Endodermal cell (in vitro differentiated cells): ENCODE data around the gene MN1. TPM values are rescaled to one million over a fixed set of nuclear protein-coding genes. Genes with fewer than 3 reads are reported as not detected.
A peak's percentile ranks its signal among the peaks of the same experiment; 100 is the strongest.

Experiments
- DNase-seq: peaks from one replicate; pipeline ENCODE4 v3.0.0-alpha.2; 2017
- H3K27ac ChIP-seq: 2 replicates; pipeline ENCODE4 v1.5.1; 2013; ENCODE audit warnings: mild to moderate bottlenecking, low read depth, low read length, moderate library complexity
- H3K27me3 ChIP-seq: 2 replicates; pipeline ENCODE4 v1.6.1; 2013; ENCODE audit warnings: mild to moderate bottlenecking, low read length, moderate library complexity; ENCODE audit not compliant: insufficient read depth, control insufficient read depth, poor library complexity, severe bottlenecking
- H3K36me3 ChIP-seq: 2 replicates; pipeline ENCODE4 v1.7.0; 2013; ENCODE audit warnings: mild to moderate bottlenecking, low read length, moderate library complexity; ENCODE audit not compliant: control insufficient read depth, insufficient read depth
- H3K4me1 ChIP-seq: one replicate; pipeline ENCODE4 v1.7.0; 2013; ENCODE audit warnings: low read length; ENCODE audit not compliant: control insufficient read depth, insufficient read depth
- H3K4me3 ChIP-seq: 2 replicates; pipeline ENCODE4 v1.5.1; 2013; ENCODE audit warnings: mild to moderate bottlenecking, low read length, moderate library complexity
- H3K9ac ChIP-seq: 2 replicates; pipeline ENCODE4 v1.6.1; 2013; ENCODE audit warnings: mild to moderate bottlenecking, low read length, moderate library complexity; ENCODE audit not compliant: poor library complexity, severe bottlenecking; ENCODE audit errors: extremely low read depth
- H3K9me3 ChIP-seq: 2 replicates; pipeline ENCODE4 v1.6.1; 2013; ENCODE audit warnings: mild to moderate bottlenecking, low read length, moderate library complexity; ENCODE audit not compliant: control insufficient read depth
- H3K27ac Mint-ChIP-seq: 2 replicates; pipeline ENCODE4 v1.8.0; 2020; ENCODE audit warnings: mixed read lengths
- H3K27me3 Mint-ChIP-seq: 2 replicates; pipeline ENCODE4 v1.8.0; 2021; ENCODE audit warnings: mild to moderate bottlenecking, mixed read lengths; ENCODE audit not compliant: insufficient read depth
- H3K36me3 Mint-ChIP-seq: 2 replicates; pipeline ENCODE4 v1.8.0; 2020; ENCODE audit warnings: low read depth, mixed read lengths
- H3K4me1 Mint-ChIP-seq: 2 replicates; pipeline ENCODE4 v1.8.0; 2020; ENCODE audit warnings: mixed read lengths
- H3K4me3 Mint-ChIP-seq: 2 replicates; pipeline ENCODE4 v1.8.0; 2020; ENCODE audit warnings: mild to moderate bottlenecking, moderate library complexity, mixed read lengths
- H3K9me3 Mint-ChIP-seq: 2 replicates; pipeline ENCODE4 v1.8.0; 2020; ENCODE audit warnings: mild to moderate bottlenecking, mixed read lengths
- CTCF ChIP-seq: fragments of 200-600 bp; sonication (generic); conservative IDR thresholded peaks from 2 replicates; pipeline ENCODE4 v1.5.0; 2021; ENCODE audit warnings: antibody characterized with exemption, mild to moderate bottlenecking
- WGBS, 2 experiments: methylation state at CpG; one replicate each; pipeline versions ENCODE4 v1.1.5 to v1.1.7; 2013; ENCODE audit warnings: missing lambda C conversion rate in 2 of 2, mixed read lengths in 1 of 2; ENCODE audit not compliant: insufficient coverage in 1 of 2, insufficient read length in 1 of 2; 5-methylcytosine and 5-hydroxymethylcytosine counted together
- total RNA-seq, 2 donors: library from RNA; stranded (reverse); fragmentation: NEBNext Ultra II Directional in 1 of 2; extraction: Animal tissue kit (Norgen Biotek cat#: 25700) in 1 of 2; gene quantifications; 2 replicates in 1 of 2; 3 replicates in 1 of 2; pipeline ENCODE4 v1.2.1, GENCODE V29; 2021

Gene MN1
- total RNA-seq, 2 donors from 2014 or later: 4.4 to 17.8 TPM

GRCh38 chr22:27718186-27719035, 83.1 kb downstream of the MN1 start:
- Histone ChIP-seq H3K9ac (no peak overlapping the region), H3K9me3 (peaks cover 7% of the 10 kb centered on the region), H3K27me3 (no peaks in the 10 kb centered on the region), H3K36me3 (no peaks in the 10 kb centered on the region), H3K4me3 (no peak overlapping the region), H3K4me1 (no peaks in the 10 kb centered on the region), H3K27ac (no peak overlapping the region)
- Mint-ChIP-seq H3K4me3 (no peak overlapping the region), H3K36me3 (no peaks in the 10 kb centered on the region), H3K9me3 (peaks cover 2% of the 10 kb centered on the region), H3K27ac (peak overlapping the region; percentile 57), H3K4me1 (peaks cover 25% of the 10 kb centered on the region), H3K27me3 (no peaks in the 10 kb centered on the region)
- no peak for TF ChIP-seq CTCF
- peak; percentile 70 for DNase-seq
- 67 to 78% methylated on average over 9 to 10 of the region's 10 CpGs for WGBS, 2 experiments

GRCh38 chr22:27717094-27717493, 84.5 kb downstream of the MN1 start:
- Histone ChIP-seq H3K9ac (no peak overlapping the region), H3K36me3 (no peaks in the 10 kb centered on the region), H3K4me3 (no peak overlapping the region), H3K9me3 (peaks cover 4% of the 10 kb centered on the region), H3K4me1 (no peaks in the 10 kb centered on the region), H3K27me3 (no peaks in the 10 kb centered on the region), H3K27ac (no peak overlapping the region)
- DNase-seq: no peak
- Mint-ChIP-seq H3K4me1 (peaks cover 29% of the 10 kb centered on the region), H3K27ac (no peak overlapping the region), H3K27me3 (no peaks in the 10 kb centered on the region), H3K9me3 (no peaks in the 10 kb centered on the region), H3K36me3 (no peaks in the 10 kb centered on the region), H3K4me3 (no peak overlapping the region)
- 83% methylated on average over 4 to 9 of the region's 9 CpGs for WGBS, 2 experiments
- TF ChIP-seq CTCF: no peak

GRCh38 chr22:27716074-27716473, 85.5 kb downstream of the MN1 start:
- H3K9me3 ChIP-seq: peaks cover 4% of the 10 kb centered on the region
- no peak for DNase-seq
- no peaks in the 10 kb centered on the region for H3K27me3 ChIP-seq
- Mint-ChIP-seq H3K9me3 (peaks cover 1% of the 10 kb centered on the region), H3K36me3 (no peaks in the 10 kb centered on the region), H3K27me3 (no peaks in the 10 kb centered on the region), H3K27ac (no peak overlapping the region), H3K4me3 (no peak overlapping the region), H3K4me1 (peaks cover 29% of the 10 kb centered on the region)
- no peak overlapping the region for H3K4me3 ChIP-seq
- H3K36me3 ChIP-seq: no peaks in the 10 kb centered on the region
- H3K9ac ChIP-seq: no peak overlapping the region
- no peak for TF ChIP-seq CTCF
- H3K27ac ChIP-seq: no peak overlapping the region
- 89 to 91% methylated on average over 1 of the region's 1 CpG for WGBS, 2 experiments
- H3K4me1 ChIP-seq: no peaks in the 10 kb centered on the region
